H9 (cell line): ENCODE data around the gene RNU7-1. TPM values are rescaled to one million over a fixed set of nuclear protein-coding genes. Genes with fewer than 3 reads are reported as not detected.
A peak's percentile ranks its signal among the peaks of the same experiment; 100 is the strongest.

ENCODE experiments used
- DNase-seq: peaks from one replicate; pipeline ENCODE4 v3.0.0-alpha.2; 2017
- H2AFZ ChIP-seq: one replicate; pipeline ENCODE4 v1.6.1; 2013; ENCODE audit warnings: mild to moderate bottlenecking, low read length, control low read depth, moderate library complexity
- H2AK5ac ChIP-seq: 2 replicates; pipeline ENCODE4 v1.6.1; 2013; ENCODE audit warnings: low read length, control low read depth, mixed read lengths; ENCODE audit not compliant: insufficient read length
- H2BK120ac ChIP-seq: one replicate; pipeline ENCODE4 v1.6.1; 2013; ENCODE audit warnings: low read depth, mild to moderate bottlenecking, low read length, control low read depth, inconsistent platforms; ENCODE audit not compliant: poor library complexity, severe bottlenecking
- H2BK12ac ChIP-seq: 2 replicates; pipeline ENCODE4 v1.6.1; 2013; ENCODE audit warnings: low read length, control low read depth, mixed read lengths, low read depth; ENCODE audit not compliant: insufficient read length
- H2BK15ac ChIP-seq: 2 replicates; pipeline ENCODE4 v1.6.1; 2013; ENCODE audit warnings: low read depth, low read length, control low read depth
- H2BK20ac ChIP-seq: one replicate; pipeline ENCODE4 v1.6.1; 2013; ENCODE audit warnings: low read depth, mild to moderate bottlenecking, low read length, control low read depth, inconsistent platforms; ENCODE audit not compliant: poor library complexity, severe bottlenecking
- H2BK5ac ChIP-seq: 2 replicates; pipeline ENCODE4 v1.6.1; 2013; ENCODE audit warnings: low read length, control low read depth, mixed read lengths; ENCODE audit not compliant: insufficient read length
- H3K14ac ChIP-seq: 2 replicates; pipeline ENCODE4 v1.6.1; 2013; ENCODE audit warnings: low read length, control low read depth; ENCODE audit not compliant: insufficient read depth
- H3K18ac ChIP-seq: 2 replicates; pipeline ENCODE4 v1.6.1; 2013; ENCODE audit warnings: low read depth, mild to moderate bottlenecking, mixed read lengths, low read length, control low read depth; ENCODE audit not compliant: insufficient read length
- H3K23ac ChIP-seq: 2 replicates; pipeline ENCODE4 v1.6.1; 2013; ENCODE audit warnings: low read length, control low read depth, mixed read lengths, low read depth; ENCODE audit not compliant: insufficient read length
- H3K23me2 ChIP-seq: 2 replicates; pipeline ENCODE4 v1.6.1; 2013; ENCODE audit warnings: low read depth, mild to moderate bottlenecking, mixed read lengths, low read length, control low read depth; ENCODE audit not compliant: insufficient read length, poor library complexity, severe bottlenecking
- H3K27ac ChIP-seq: 2 replicates; pipeline ENCODE4 v1.5.1; 2013; ENCODE audit warnings: low read length, control low read depth, mixed read lengths, low read depth; ENCODE audit not compliant: insufficient read length
- H3K27me3 ChIP-seq: 2 replicates; pipeline ENCODE4 v1.6.1; 2013; ENCODE audit warnings: low read length, control low read depth, inconsistent platforms; ENCODE audit not compliant: insufficient read depth
- H3K4ac ChIP-seq: 2 replicates; pipeline ENCODE4 v1.6.1; 2013; ENCODE audit warnings: low read depth, mild to moderate bottlenecking, control low read depth, inconsistent platforms, low read length, moderate library complexity
- H3K4me1 ChIP-seq: 2 replicates; pipeline ENCODE4 v1.6.1; 2013; ENCODE audit warnings: low read length, control low read depth, inconsistent platforms; ENCODE audit not compliant: insufficient read depth
- H3K4me2 ChIP-seq: 2 replicates; pipeline ENCODE4 v1.6.1; 2013; ENCODE audit warnings: low read length, control low read depth, mixed read lengths; ENCODE audit not compliant: insufficient read length, insufficient read depth
- H3K56ac ChIP-seq: 2 replicates; pipeline ENCODE4 v1.6.1; 2013; ENCODE audit warnings: low read depth, mild to moderate bottlenecking, mixed read lengths, low read length, control low read depth; ENCODE audit not compliant: insufficient read length
- H3K79me1 ChIP-seq: 2 replicates; pipeline ENCODE4 v1.6.1; 2013; ENCODE audit warnings: low read depth, mild to moderate bottlenecking, moderate library complexity, low read length, control low read depth, inconsistent platforms; ENCODE audit not compliant: insufficient read depth, poor library complexity, severe bottlenecking
- H3K79me2 ChIP-seq: 2 replicates; pipeline ENCODE4 v1.6.1; 2013; ENCODE audit warnings: low read length, control low read depth, inconsistent platforms; ENCODE audit not compliant: insufficient read depth
- H3K9ac ChIP-seq: 2 replicates; pipeline ENCODE4 v1.6.1; 2013; ENCODE audit warnings: low read length, control low read depth, mixed read lengths; ENCODE audit not compliant: insufficient read length; ENCODE audit errors: extremely low read depth
- H3K9me3 ChIP-seq: one replicate; pipeline ENCODE4 v1.6.1; 2013; ENCODE audit warnings: low read depth, low read length, inconsistent platforms; ENCODE audit not compliant: control insufficient read depth
- H3T11ph ChIP-seq: one replicate; pipeline ENCODE4 v1.6.1; 2013; ENCODE audit warnings: mild to moderate bottlenecking, low read length, control low read depth, inconsistent platforms
- H4K20me1 ChIP-seq: one replicate; pipeline ENCODE4 v1.6.1; 2013; ENCODE audit not compliant: control insufficient read depth, insufficient read length, insufficient read depth
- H4K5ac ChIP-seq: 2 replicates; pipeline ENCODE4 v1.6.1; 2013; ENCODE audit warnings: low read depth, mild to moderate bottlenecking, mixed read lengths, low read length, control low read depth; ENCODE audit not compliant: insufficient read length
- H4K8ac ChIP-seq: replicated peaks from 2 replicates; pipeline ENCODE4 v1.6.1; 2013; ENCODE audit warnings: low read length, control low read depth, mixed read lengths, low read depth; ENCODE audit not compliant: insufficient read length
- H4K91ac ChIP-seq: 2 replicates; pipeline ENCODE4 v1.6.1; 2013; ENCODE audit warnings: low read depth, mild to moderate bottlenecking, moderate library complexity, mixed read lengths, low read length, control low read depth; ENCODE audit not compliant: insufficient read length
- H3K27ac Mint-ChIP-seq, 3 experiments: 2 replicates in 2 of 3; 3 replicates in 1 of 3; pipeline ENCODE4 v1.8.0; 2020 to 2021; ENCODE audit warnings: mixed read lengths in 3 of 3, mild to moderate bottlenecking in 1 of 3, moderate library complexity in 1 of 3
- H3K27me3 Mint-ChIP-seq: 2 replicates; pipeline ENCODE4 v1.8.0; 2021; ENCODE audit warnings: low read depth, mild to moderate bottlenecking, moderate library complexity, mixed read lengths
- H3K36me3 Mint-ChIP-seq, 3 experiments: 2 replicates in 2 of 3; 3 replicates in 1 of 3; pipeline ENCODE4 v1.8.0; 2020 to 2021; ENCODE audit warnings: low read depth in 3 of 3, mixed read lengths in 3 of 3; ENCODE audit not compliant: insufficient read depth in 1 of 3
- H3K4me1 Mint-ChIP-seq, 2 experiments: 2 replicates each; pipeline ENCODE4 v1.8.0; 2020; ENCODE audit warnings: mixed read lengths in 2 of 2
- H3K4me3 Mint-ChIP-seq, 2 experiments: 2 replicates in 1 of 2; 3 replicates in 1 of 2; pipeline ENCODE4 v1.8.0; 2020 to 2021; ENCODE audit warnings: mild to moderate bottlenecking in 2 of 2, mixed read lengths in 2 of 2, moderate library complexity in 1 of 2
- H3K9me3 Mint-ChIP-seq, 2 experiments: 2 replicates in 1 of 2; 3 replicates in 1 of 2; pipeline ENCODE4 v1.8.0; 2020; ENCODE audit warnings: mild to moderate bottlenecking in 2 of 2, mixed read lengths in 2 of 2, moderate library complexity in 1 of 2
- WGBS: extraction: QIAGEN DNeasy Blood & Tissue Kit; methylation state at CpG from one replicate; pipeline ENCODE4 v1.1.7; 2013; ENCODE audit warnings: missing lambda C conversion rate, low lambda C conversion rate, mixed read lengths; ENCODE audit not compliant: insufficient read length; ENCODE audit errors: extremely low coverage; 5-methylcytosine and 5-hydroxymethylcytosine counted together
- total RNA-seq: library from RNA; stranded (reverse); gene quantifications from 2 replicates; pipeline ENCODE4 v1.2.1, GENCODE V29; 2021
- TF ChIP-seq, protein P1 (sequence below): fragments of 200-600 bp; sonication (generic); conservative IDR thresholded peaks from 3 replicates; pipeline ENCODE4 v1.8.0; 2021; ENCODE audit warnings: antibody characterized with exemption, mild to moderate bottlenecking

The RNU7-1 gene
- total RNA-seq, 1 experiment from 2014 or later: not detected

GRCh38 chr12:6914246-6914946 lies 29.2 kb upstream of the RNU7-1 start, which contains the start of gene ENO2:
Gene ENO2 (plus strand): TSS chr12:6914580. CDS start chr12:6915833, 1,253 bp downstream.
- Histone ChIP-seq H4K5ac (no peak within 1 kb of the TSS), H3K23ac (no peak within 1 kb of the TSS), H3K4me2 (peak within 1 kb of the TSS; percentile 70), H3K79me2 (no peaks in the 10 kb centered on the region), H2BK120ac (peak within 1 kb of the TSS; percentile 53), H3K9me3 (no peaks in the 10 kb centered on the region), H3K79me1 (peaks cover 6% of the 10 kb centered on the region), H3K4me1 (no peaks in the 10 kb centered on the region; the same call in 1 of the 2 replicates), H3K27me3 (no peaks in the 10 kb centered on the region), H4K20me1 (no peaks in the 10 kb centered on the region), H2AK5ac (no peak within 1 kb of the TSS), H3K18ac (peak within 1 kb of the TSS; percentile 82), H2BK12ac (no peak within 1 kb of the TSS), H3T11ph (no peak within 1 kb of the TSS), H3K23me2 (peaks cover 16% of the 10 kb centered on the region), H4K8ac (no peak within 1 kb of the TSS), H3K56ac (no peak within 1 kb of the TSS), H4K91ac (no peak within 1 kb of the TSS), H3K9ac (peak within 1 kb of the TSS; percentile 9), H2BK20ac (no peak within 1 kb of the TSS), H2BK5ac (no peak within 1 kb of the TSS), H2AFZ (no peak within 1 kb of the TSS), H2BK15ac (no peak within 1 kb of the TSS), H3K4ac (no peak within 1 kb of the TSS), H3K14ac (peak within 1 kb of the TSS; percentile 94), H3K27ac (no peak within 1 kb of the TSS)
- Mint-ChIP-seq H3K27ac (peak within 1 kb of the TSS; percentile 71 to 96 (median 94)), H3K27me3 (peaks cover 18% of the 10 kb centered on the region), H3K36me3 (peaks cover 19 to 34% (median 33%) of the 10 kb centered on the region in 3 experiments), H3K4me1 (peaks cover 24 to 42% of the 10 kb centered on the region in 2 experiments), H3K4me3 (peak within 1 kb of the TSS; percentile 92 to 94), H3K9me3 (no peaks in the 10 kb centered on the region)
- peak; percentile 71 for DNase-seq
- WGBS: no CpG with 5 or more reads among the region's 68 CpGs
- TF ChIP-seq, protein P1, sequence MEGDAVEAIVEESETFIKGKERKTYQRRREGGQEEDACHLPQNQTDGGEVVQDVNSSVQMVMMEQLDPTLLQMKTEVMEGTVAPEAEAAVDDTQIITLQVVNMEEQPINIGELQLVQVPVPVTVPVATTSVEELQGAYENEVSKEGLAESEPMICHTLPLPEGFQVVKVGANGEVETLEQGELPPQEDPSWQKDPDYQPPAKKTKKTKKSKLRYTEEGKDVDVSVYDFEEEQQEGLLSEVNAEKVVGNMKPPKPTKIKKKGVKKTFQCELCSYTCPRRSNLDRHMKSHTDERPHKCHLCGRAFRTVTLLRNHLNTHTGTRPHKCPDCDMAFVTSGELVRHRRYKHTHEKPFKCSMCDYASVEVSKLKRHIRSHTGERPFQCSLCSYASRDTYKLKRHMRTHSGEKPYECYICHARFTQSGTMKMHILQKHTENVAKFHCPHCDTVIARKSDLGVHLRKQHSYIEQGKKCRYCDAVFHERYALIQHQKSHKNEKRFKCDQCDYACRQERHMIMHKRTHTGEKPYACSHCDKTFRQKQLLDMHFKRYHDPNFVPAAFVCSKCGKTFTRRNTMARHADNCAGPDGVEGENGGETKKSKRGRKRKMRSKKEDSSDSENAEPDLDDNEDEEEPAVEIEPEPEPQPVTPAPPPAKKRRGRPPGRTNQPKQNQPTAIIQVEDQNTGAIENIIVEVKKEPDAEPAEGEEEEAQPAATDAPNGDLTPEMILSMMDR: no peak
